IPS-18a (cell line): ENCODE measurements around the gene TTC17.
"Not testable (repeated sequence)": the region's sequence is repeated elsewhere in the genome, so short reads cannot be mapped to it uniquely, and the experiment has no call there.

ENCODE experiments used
- H3K27ac ChIP-seq: one replicate; pipeline ENCODE4 v1.5.1; 2013; ENCODE audit warnings: low read length
- H3K27me3 ChIP-seq: one replicate; pipeline ENCODE4 v1.6.1; 2013; ENCODE audit warnings: mild to moderate bottlenecking, low read length; ENCODE audit not compliant: control insufficient read depth, insufficient read depth
- H3K36me3 ChIP-seq: one replicate; pipeline ENCODE4 v1.6.1; 2013; ENCODE audit warnings: low read depth, low read length; ENCODE audit not compliant: control insufficient read depth
- H3K4me1 ChIP-seq: one replicate; pipeline ENCODE4 v1.6.1; 2013; ENCODE audit warnings: low read depth, low read length; ENCODE audit not compliant: control insufficient read depth
- H3K4me3 ChIP-seq: one replicate; pipeline ENCODE4 v1.5.1; 2013; ENCODE audit warnings: low read length
- H3K9ac ChIP-seq: one replicate; pipeline ENCODE4 v1.6.1; 2013; ENCODE audit warnings: mild to moderate bottlenecking, low read length, moderate library complexity
- H3K9me3 ChIP-seq: one replicate; pipeline ENCODE4 v1.6.1; 2013; ENCODE audit warnings: low read depth, low read length; ENCODE audit not compliant: control insufficient read depth

Gene TTC17

DNA sequence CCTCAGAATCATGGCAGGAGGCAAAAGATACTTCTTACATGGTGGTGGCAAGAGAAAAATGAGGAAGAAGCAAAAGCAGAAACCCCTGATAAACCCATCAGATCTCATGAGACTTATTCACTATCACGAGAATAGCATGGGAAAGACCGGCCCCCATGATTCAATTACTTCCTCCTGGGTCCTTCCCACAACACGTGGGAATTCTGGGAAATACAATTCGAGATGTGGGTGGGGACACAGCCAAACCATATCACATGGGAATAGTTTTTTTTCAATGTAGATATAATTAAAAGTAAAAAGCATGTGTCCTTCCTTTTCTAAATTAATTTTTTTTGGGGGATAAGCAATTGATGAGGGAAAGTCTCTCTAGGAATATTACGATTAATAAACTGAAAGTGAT lies 118.8 kb downstream of the TTC17 start:
- not testable (repeated sequence) for H3K27ac ChIP-seq, H3K9ac ChIP-seq, H3K4me3 ChIP-seq, H3K4me1 ChIP-seq, H3K36me3 ChIP-seq, H3K27me3 ChIP-seq
- peaks cover 10% of the 10 kb centered on the region for H3K9me3 ChIP-seq

GRCh38 chr11:43486141-43486540 lies 127.4 kb downstream of the TTC17 start:
- peaks cover 14% of the 10 kb centered on the region for H3K36me3 ChIP-seq
- no peak overlapping the region for H3K9ac ChIP-seq

DNA sequence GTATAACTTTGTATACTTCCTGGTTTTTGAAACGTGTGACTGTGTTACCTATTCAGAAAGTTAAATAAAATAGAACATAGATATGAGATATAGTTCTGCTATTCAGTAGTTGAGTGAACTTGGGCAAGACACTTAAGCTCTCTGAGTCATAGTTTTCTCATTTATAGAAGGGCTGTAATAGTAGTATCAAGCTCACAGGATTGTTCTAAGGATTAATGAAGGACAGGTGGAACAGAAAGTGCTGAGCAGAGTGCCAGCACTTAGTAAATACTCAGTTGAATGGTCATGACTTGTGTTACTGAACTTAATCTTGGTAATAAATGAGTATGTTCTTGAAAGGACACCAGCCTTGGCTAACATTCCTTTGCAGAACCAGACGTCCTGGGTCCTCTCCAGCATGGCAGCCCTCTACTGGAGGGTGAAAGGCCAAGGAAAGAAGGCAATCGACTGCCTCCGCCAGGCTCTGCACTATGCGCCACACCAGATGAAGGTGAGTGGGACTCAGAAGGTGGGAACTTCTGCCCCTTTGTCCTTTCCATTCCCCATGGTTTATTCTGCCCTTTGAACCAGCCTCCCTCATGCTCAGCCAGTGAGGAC lies 131.2 kb downstream of the TTC17 start:
- no peaks in the 10 kb centered on the region for H3K9me3 ChIP-seq
- H3K9ac ChIP-seq, result no peak overlapping the region
- no peaks in the 10 kb centered on the region for H3K27me3 ChIP-seq
- no peaks in the 10 kb centered on the region for H3K4me1 ChIP-seq
- no peak overlapping the region for H3K4me3 ChIP-seq
- H3K36me3 ChIP-seq, result peaks cover 43% of the 10 kb centered on the region
- H3K27ac ChIP-seq, result no peak overlapping the region

More at GRCh38 chr11:43486141-43486540, 127.4 kb downstream of the TTC17 start:
- Histone ChIP-seq H3K27me3 (no peaks in the 10 kb centered on the region), H3K27ac (no peak overlapping the region), H3K4me3 (no peak overlapping the region), H3K4me1 (no peaks in the 10 kb centered on the region), H3K9me3 (no peaks in the 10 kb centered on the region)

DNA sequence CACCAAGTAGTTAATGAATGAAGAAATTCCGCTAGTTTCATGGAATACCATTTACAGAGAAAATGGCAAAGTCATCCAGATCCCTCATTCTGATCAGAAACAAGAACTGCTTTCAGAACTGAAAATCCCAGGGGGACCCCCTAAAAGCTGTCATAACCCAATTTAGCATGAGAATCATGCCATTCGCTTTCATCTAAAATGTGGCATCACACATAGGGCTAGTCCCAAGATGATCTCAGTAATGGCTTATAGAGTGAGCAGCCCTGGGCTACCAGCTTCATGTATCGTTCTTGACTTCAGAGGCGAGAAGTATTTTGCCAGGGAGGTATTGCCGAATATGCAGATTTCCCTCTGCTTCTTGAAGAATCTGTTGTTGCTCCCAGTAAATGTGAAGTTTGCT lies 134.0 kb downstream of the TTC17 start:
- no peak overlapping the region for H3K9ac ChIP-seq
- no peak overlapping the region for H3K4me3 ChIP-seq
- no peaks in the 10 kb centered on the region for H3K27me3 ChIP-seq
- H3K9me3 ChIP-seq, result no peaks in the 10 kb centered on the region
- peaks cover 43% of the 10 kb centered on the region for H3K36me3 ChIP-seq
- H3K4me1 ChIP-seq, result no peaks in the 10 kb centered on the region
- H3K27ac ChIP-seq, result no peak overlapping the region

DNA sequence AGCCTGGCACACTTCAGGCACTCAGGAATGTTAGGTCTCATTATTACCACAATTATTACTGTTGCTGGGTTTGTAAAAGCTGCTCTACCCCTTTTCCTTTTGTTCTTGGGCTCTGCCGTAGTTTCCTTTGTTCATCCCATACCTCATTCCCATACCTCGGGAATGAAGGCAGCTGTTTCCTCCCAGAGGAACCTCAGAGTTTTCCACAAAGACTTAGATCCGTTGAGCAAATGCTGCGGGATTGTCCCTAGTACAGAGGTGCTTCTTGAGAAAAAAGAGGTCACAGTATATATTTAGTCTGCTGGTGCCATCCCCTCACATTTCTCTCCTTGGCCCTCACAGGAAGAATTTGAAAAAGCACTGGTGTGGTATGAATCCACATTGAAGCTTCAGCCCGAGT lies 134.7 kb downstream of the TTC17 start:
- no peaks in the 10 kb centered on the region for H3K27me3 ChIP-seq
- H3K27ac ChIP-seq, result no peak overlapping the region
- H3K4me3 ChIP-seq, result no peak overlapping the region
- no peaks in the 10 kb centered on the region for H3K9me3 ChIP-seq
- H3K9ac ChIP-seq, result no peak overlapping the region
- peaks cover 43% of the 10 kb centered on the region for H3K36me3 ChIP-seq
- no peaks in the 10 kb centered on the region for H3K4me1 ChIP-seq

GRCh38 chr11:43497144-43497543 lies 138.4 kb downstream of the TTC17 start:
- Histone ChIP-seq H3K27me3 (no peaks in the 10 kb centered on the region), H3K36me3 (peaks cover 22% of the 10 kb centered on the region), H3K27ac (no peak overlapping the region), H3K4me3 (no peak overlapping the region), H3K4me1 (no peaks in the 10 kb centered on the region), H3K9me3 (no peaks in the 10 kb centered on the region), H3K9ac (no peak overlapping the region)

DNA sequence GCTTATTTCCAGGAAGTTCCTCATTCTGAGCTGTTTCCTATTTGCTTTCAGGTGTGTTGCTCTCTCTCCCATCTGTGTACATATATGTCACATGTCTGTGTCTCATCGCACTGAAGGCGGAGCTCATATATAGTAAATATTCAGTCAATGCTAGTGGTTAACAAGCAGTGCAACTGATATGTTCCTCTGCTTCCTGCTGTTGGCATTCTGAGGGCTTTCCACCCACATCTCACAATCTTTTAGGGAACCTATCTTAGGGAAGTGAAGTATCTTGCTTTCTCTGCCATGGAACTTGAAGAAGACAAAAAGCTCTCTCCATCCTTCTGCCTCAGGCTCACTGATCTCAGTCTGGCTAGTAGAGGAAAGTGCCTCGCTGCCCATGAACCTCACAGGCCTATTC lies 139.8 kb downstream of the TTC17 start:
- Histone ChIP-seq H3K9ac (no peak overlapping the region), H3K27ac (no peak overlapping the region), H3K36me3 (peaks cover 8% of the 10 kb centered on the region), H3K4me3 (no peak overlapping the region), H3K27me3 (no peaks in the 10 kb centered on the region), H3K9me3 (no peaks in the 10 kb centered on the region), H3K4me1 (no peaks in the 10 kb centered on the region)

DNA sequence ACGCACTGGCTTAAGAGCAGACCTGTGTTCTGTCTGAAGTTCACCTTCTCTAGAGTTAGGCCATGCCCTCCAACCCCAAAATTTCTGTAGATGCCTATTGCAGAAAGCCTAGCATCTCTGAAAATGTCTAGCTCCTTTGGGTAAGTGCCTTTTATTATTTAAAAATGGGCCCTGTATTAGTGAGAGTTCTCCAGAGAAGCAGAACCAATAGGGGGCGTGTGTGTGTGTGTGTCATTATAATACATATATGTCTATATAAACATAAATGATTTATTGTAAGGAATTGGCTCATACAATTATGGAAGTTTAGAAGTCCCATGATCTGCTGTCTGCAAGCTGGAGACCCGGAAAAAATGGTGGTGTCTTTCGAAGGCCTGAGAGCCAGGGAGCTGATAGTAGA lies 144.7 kb downstream of the TTC17 start:
- H3K9ac ChIP-seq, result no peak overlapping the region
- no peaks in the 10 kb centered on the region for H3K36me3 ChIP-seq
- no peak overlapping the region for H3K4me3 ChIP-seq
- no peaks in the 10 kb centered on the region for H3K9me3 ChIP-seq
- H3K27ac ChIP-seq, result no peak overlapping the region
- H3K27me3 ChIP-seq, result no peaks in the 10 kb centered on the region
- no peaks in the 10 kb centered on the region for H3K4me1 ChIP-seq

- Histone ChIP-seq H3K4me1 (no peaks in the 10 kb centered on the region), H3K27ac (no peak overlapping the region), H3K9ac (no peak overlapping the region), H3K9me3 (no peaks in the 10 kb centered on the region), H3K4me3 (no peak overlapping the region), H3K27me3 (no peaks in the 10 kb centered on the region), H3K36me3 (no peaks in the 10 kb centered on the region)
Observed at GRCh38 chr11:43504316-43504950, 145.7 kb downstream of the TTC17 start.

- Histone ChIP-seq H3K4me3 (no peak overlapping the region), H3K4me1 (no peaks in the 10 kb centered on the region)
Observed at GRCh38 chr11:43505171-43505570, 146.5 kb downstream of the TTC17 start.

DNA sequence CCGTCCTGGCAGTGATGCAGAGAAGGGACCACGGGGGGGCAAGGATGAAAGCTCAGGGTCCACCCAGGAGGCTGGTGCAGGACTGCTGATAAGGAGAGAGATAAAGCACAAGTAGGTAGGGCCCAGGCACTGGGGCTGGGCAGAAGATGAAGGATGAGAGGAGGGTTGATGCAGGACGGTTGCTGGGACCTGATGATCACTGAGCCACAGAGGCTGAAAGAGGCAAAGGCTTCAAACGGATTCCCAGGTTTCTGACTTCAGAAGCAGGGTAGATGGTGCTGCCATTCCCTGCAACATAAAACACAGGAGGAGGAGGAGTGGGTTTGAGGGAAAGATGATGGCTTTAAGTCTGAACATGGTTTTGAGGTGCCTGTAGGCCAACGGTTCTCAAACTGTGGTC lies 148.5 kb downstream of the TTC17 start:
- H3K27ac ChIP-seq, result no peak overlapping the region
- H3K36me3 ChIP-seq, result no peaks in the 10 kb centered on the region
- no peaks in the 10 kb centered on the region for H3K27me3 ChIP-seq
- no peak overlapping the region for H3K4me3 ChIP-seq
- H3K9me3 ChIP-seq, result no peaks in the 10 kb centered on the region
- H3K4me1 ChIP-seq, result no peaks in the 10 kb centered on the region
- H3K9ac ChIP-seq, result no peak overlapping the region

More at GRCh38 chr11:43505171-43505570, 146.5 kb downstream of the TTC17 start:
- Histone ChIP-seq H3K27ac (no peak overlapping the region), H3K9ac (no peak overlapping the region), H3K36me3 (no peaks in the 10 kb centered on the region), H3K27me3 (no peaks in the 10 kb centered on the region), H3K9me3 (no peaks in the 10 kb centered on the region)

GRCh38 chr11:43508511-43508918 lies 149.8 kb downstream of the TTC17 start:
- Histone ChIP-seq H3K27ac (no peak overlapping the region), H3K27me3 (no peaks in the 10 kb centered on the region), H3K36me3 (no peaks in the 10 kb centered on the region)

More at GRCh38 chr11:43508511-43508918, 149.8 kb downstream of the TTC17 start:
- no peaks in the 10 kb centered on the region for H3K9me3 ChIP-seq
- no peak overlapping the region for H3K4me3 ChIP-seq
- H3K4me1 ChIP-seq, result no peaks in the 10 kb centered on the region
- no peak overlapping the region for H3K9ac ChIP-seq
